ENCODE measurements around the gene NME8.

The NME8 gene

DNA sequence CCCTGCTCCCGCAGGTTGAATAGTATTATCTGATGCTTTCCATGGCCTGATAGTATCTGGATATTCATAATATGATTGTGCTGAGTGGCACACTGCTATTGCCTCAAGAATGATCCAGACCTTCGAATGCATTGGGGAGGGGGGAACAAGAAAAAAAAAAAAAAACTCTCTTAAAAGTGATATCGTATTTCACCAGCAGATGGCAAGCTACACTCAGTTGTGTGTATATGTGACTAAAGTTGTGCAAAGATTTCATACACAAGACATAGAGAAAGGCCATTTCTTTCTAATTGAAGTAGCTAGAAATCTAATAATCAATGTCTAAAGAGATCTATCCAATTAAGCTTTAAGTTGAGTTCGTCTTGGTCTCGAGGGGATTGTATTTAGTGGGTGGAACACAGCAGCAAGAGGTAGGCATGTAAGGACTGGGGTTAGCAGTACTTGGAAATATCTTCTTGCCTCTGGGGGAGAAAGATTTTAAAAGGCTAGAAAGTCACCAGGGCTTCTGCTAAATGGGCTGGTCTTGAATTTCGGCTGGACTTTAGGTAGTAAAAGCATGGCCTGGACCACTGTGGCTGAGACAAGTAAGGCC is 52.9 kb downstream of the NME8 start:
- no peak for DNase-seq (ENCODE audit: low read depth)

DNA sequence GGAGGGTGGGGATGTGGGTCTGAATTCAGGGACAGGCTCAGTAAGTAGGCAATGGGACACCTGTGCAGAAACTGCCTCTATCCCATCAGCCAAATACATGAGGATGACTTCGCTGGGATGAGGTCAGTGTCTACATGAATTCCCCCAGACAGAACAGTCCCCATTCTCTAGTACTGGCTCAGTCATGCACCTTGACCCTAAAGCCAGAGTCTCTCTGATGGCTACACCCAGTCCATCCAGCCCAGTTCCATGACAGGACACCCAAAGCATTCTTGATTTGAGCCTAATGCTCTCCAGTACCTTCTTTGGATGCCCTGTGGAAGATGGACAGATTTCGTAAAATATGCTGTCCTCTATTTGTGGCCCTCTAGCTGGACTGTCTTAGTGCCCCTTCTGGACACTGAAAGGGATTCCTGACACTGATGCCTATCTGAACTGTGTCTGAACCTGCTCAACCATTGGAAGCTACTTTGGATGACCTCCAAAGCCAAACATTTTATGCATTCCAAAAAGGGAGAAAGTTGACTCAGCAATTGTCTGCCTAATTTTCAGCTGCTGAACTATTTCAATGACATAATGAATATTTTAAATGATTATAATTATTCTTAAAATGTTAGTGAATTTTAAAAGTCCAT is 53.6 kb downstream of the NME8 start:
- no peak for DNase-seq (ENCODE audit: low read depth)

DNA sequence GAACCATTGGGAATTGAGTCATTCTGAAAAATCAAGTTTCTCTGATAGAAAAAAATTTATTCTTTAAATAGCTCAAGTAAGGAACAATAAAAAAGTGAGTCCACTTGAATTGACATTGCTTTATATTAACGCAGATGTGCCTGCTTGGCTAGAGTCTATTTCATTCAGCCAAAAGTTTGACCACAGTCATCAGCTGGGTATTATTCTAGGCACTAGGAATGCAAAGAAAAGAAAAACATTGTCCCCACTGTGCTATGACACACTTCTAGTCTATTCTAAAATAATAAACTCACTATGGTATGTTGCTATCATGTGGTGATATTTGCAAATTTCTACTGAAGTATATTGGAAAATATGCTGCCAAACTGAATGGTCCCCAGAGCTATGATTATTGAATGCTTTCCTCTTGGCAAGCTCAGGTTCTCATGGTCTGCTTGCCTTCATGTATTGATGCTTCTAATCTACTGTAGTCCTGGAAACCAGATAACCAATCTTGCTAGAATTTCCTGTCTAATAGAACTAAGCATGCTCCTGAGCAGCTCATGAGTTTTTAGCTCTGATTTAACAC is 59.9 kb downstream of the NME8 start:
- DNase-seq (ENCODE audit: low read depth) = no peak

DNA sequence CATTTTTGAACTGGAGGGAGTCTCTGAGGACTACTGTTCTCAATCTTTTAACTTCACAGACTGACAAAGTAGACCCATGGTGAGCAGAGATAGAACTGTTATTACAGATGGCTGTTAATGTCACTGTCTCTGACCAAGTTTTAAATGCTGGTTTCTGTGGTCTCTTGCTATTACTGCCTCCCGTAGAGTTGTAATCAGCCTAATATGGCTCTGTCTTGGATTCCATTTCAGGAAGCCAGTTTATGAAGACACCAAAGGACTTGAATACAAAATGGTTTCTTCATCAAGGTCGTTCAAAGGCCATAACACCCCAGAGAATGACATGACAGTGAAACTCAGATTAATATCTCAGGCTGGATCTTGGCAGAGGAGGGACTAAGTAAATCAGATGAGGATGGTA is 64.4 kb downstream of the NME8 start:
- no peak for DNase-seq (ENCODE audit: low read depth)

DNA sequence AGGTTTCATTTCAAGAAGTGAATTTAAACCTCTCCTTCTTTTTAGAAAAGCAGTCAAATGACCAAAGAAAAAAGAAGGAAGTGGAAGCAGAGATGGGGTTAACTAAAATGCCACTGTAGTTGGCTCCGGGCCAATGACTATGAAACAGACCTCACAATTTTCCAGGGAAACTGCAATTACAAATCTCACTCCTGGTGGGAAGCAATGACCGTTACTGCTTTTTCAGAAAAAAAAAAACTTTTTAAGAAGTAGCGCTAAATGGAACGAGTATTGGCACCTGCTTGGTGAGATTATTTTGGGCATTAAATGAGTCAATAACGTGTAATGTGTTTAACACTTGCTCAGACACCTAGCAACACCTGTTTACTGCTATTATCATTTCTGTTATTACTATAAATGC is 67.0 kb downstream of the NME8 start:
- DNase-seq (ENCODE audit: low read depth) = no peak

- no peak for DNase-seq (ENCODE audit: low read depth)
Observed at GRCh38 chr7:37916017-37916672, 67.7 kb downstream of the NME8 start.

DNA sequence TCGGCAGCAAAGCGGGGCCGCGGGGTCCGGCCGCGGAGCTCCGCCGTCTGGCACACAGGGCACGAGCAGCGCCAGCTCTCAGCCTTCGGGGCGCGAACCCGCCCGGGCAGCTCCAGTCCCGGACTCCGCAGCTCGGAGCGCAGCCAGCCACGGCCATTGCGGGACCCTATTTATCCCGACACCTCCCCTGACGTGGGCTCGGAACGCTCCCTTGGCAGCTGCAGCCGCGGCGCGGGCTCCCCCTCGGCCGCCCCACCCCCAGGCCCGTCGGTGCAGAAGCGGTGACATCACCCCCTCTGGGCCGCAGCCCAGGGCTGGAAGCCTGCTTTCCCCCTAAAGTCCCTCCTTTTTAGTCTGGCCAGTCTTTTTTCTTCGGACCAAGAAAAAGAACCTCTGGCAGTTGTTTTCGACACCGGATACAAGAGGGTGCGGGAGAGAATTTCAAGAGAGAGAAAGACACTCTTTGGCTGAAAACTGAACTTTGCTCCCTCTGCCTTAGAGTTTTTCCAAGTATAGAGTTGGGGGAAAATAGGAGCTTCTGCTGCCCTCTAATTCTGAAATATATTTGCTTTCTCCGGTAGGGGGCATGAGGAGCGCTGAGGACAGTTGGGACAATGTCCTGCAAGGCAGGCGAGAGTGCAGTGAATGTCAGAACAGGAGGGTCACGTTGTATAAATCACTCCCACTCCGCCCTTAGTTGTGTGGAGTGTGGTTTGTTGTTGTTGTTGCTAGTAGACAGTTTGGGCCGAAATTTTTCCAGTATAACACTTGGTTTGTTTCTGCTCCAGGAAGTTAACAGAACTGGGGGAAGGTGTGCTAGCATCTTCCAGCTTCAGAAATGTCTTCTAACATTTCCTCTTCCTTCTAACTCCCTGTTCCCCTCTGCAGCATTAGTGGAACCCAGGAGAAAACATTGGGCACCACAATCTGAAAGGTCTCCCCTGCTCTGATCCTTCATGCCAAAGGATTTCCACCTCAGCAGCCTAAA is 68.6 kb downstream of the NME8 start, which contains the start of gene SFRP4:
SFRP4 (minus strand) TSS at position 145 of the 988 bp plus-strand sequence. CDS start 280 bp downstream, outside the sequence.
- DNase-seq (ENCODE audit: low read depth) = no peak

GRCh38 chr7:37918526-37918925 is 70.1 kb downstream of the NME8 start:
- no peak for DNase-seq (ENCODE audit: low read depth)

DNA sequence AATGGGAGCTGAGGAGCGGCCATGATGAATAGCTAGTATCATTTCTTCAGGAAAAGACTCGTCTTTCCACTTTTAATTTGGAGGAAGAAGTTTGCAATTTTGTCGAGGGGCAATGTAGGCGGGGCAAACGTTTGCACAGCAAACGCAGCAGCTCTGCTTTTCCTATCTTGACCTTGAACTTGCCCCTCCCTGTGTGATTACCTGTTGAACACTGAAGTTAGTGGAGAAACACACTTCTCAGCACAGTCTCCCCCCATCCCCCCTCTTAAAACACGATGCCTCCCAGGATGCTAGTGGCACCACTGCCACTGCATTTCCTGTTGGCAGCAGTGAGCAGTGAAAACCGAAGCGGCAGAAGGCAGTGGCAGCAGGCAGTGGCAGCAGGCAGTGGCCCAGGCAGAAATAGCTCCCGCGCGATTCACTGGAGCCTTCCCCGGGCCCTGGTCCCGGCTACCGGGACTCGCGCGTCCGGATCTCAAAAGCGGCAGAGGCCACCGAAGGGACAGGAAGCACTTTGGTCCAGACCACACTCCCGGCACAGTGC is 72.0 kb downstream of the NME8 start, which contains the start of gene EPDR1:
EPDR1 (plus strand) TSS at position 336 of the 544 bp plus-strand sequence. CDS start 300 bp downstream, outside the sequence.
- DNase-seq (ENCODE audit: low read depth) = peak; percentile 21

- peak; percentile 4 for DNase-seq (ENCODE audit: low read depth)
Observed at GRCh38 chr7:37920849-37921805, 72.7 kb downstream of the NME8 start.

- DNase-seq (ENCODE audit: low read depth) = no peak
Observed at GRCh38 chr7:37921876-37922275, 73.5 kb downstream of the NME8 start.

DNA sequence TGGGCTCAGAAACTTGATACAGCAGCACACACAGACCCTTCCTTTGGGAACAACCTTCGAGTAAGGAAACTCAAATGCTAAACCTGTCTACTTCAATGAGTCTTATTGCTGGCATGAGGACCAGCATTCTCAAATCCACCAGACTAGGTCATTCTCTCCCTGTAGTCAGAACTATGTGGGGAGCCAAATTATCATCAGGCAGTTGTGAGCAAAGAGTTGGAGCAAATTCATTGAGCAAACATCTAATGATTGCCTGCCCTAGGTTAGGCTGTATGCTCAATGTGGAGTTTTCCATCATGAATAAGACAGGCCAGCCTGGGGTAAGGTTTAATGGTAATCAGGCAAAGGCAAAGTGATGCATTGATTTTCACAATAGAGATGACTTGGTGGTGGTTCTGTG is 75.6 kb downstream of the NME8 start:
- DNase-seq (ENCODE audit: low read depth) = no peak

DNA sequence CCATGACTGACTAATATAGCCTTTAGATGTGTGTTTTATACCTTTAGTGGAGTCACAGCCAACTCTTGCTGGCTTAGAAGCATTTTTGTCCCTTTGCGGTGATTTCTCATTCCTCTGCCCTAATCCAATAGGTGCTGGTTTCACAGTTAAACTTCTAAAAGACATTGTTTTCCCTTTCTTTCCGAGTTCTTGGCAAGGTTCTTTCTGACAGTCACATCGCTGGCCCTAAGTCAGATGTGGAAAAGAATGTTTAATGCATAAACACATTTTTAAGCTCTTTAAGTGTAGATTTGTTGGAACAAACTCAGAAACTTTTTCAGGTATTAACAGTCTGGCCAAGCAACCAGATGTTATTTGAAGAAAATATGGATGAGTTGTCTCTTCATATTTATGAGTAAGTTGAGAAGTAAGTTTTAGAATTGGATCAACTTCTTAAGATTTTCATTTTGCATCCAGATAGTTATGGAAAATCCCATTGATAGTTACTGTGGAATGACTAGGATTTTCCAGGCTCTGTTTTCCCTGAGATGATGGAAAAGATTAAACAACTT is 76.2 kb downstream of the NME8 start:
- DNase-seq (ENCODE audit: low read depth) = no peak

DNA sequence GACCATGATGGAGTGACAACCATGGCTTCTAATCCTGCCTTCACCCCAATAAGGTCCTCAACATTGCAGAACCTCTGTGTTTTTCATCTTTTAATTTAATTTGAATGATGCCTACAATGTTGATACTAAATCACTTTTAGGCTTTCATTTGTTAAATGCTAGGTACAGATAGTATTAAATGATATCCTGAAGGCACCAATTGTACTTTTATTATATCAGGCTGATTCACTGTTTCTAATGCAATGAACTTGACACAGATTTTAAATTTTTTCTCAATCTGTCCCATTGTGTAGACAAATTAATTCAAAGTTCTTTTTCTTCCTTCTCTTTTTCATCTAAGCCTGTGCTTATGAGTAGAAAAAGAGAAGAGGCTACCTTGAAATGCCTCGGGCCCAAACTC is 77.2 kb downstream of the NME8 start:
- DNase-seq (ENCODE audit: low read depth) = no peak

DNA sequence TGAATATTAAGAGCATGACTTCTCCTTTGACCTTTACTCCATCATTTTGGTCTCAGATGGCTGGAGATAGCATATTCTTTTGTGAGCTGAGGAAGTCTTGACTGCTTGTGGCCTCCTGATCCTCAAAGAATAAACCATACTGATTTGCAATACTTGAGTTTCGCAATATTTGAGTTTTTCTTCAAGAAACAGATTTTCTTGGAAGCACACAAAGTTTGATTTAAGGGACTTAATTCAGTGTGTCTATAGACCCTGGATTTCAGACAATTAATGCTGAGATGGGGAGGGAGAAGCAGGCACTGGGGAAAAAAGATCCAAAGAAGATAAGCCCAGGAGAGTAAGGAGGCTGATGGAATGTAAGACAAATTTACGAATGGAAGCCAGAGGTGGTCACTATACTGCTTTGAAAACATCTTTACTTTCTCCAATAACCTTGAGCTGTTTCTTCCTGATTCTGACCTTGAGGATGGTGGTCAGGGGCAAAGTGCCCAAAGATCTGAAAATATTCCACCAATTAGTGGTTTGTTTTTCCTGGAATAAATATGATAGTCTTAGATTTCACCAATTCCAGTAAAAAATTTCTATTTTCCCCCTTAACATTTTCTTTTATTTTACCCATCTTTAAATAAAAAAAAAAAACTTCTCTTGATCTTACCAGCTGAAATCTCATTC is 79.5 kb downstream of the NME8 start:
- DNase-seq (ENCODE audit: low read depth) = no peak

GRCh38 chr7:37928878-37929277 is 80.5 kb downstream of the NME8 start:
- no peak for DNase-seq (ENCODE audit: low read depth)

GRCh38 chr7:37930226-37930948 is 82.0 kb downstream of the NME8 start:
- DNase-seq (ENCODE audit: low read depth) = no peak

DNA sequence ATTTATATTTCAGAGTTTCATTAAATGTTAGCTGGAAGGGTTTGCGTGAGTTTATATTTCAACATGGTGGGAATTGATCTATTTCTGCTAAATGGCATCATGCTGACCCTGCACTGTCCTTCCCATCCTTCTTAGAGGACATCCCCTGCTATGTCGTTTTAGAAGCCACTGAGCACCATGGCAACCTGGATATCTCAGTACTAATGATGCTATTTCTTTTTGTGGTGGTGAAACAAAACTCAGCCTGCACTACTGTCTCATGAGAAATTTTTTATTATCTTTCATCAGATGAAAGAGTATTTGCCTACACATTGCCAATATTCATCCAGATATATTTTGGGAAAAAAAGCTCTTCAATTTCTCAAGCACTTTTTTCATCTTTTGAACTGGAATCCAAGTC is 84.1 kb downstream of the NME8 start:
- DNase-seq (ENCODE audit: low read depth) = no peak
